Measurements from ENCODE around the gene VSTM2L. TPM values are rescaled to one million over a fixed set of nuclear protein-coding genes. Genes with fewer than 3 reads are reported as not detected.

The VSTM2L gene
- total and polyA plus RNA-seq, 2 of the 13 experiments (the other 11 are each of a cell fraction or from before 2014, with no cell fraction given) = not detected

GRCh38 chr20:37984018-37984785 lies 81.3 kb downstream of the VSTM2L start (continued):
- TF ChIP-seq ZSCAN5A (CRISPR knock-in tag; IDR thresholded peaks at IDR 0.05; ENCODE audit: borderline replicate concordance) (peak; percentile 76; the same call in 1 of the 2 replicates), ZNF572 (CRISPR knock-in tag; IDR thresholded peaks at IDR 0.05) (no peak; the same call in 1 of the 2 replicates), KLF16 (CRISPR knock-in tag; IDR thresholded peaks at IDR 0.05) (0 out of 4 replicates have a peak, but pooled peaks of 1 of the 2 experiments have one; percentile 40), ZFP37 (CRISPR knock-in tag; IDR thresholded peaks at IDR 0.05; ENCODE audit: borderline replicate concordance) (no peak; the same call in 1 of the 2 replicates), ZNF350 (CRISPR knock-in tag; IDR thresholded peaks at IDR 0.05; ENCODE audit: borderline replicate concordance, low read depth) (no peak; the same call in 1 of the 2 replicates), PLRG1 (conservative IDR thresholded peaks at IDR 0.05) (no peak), AKAP8 (CRISPR knock-in tag; IDR thresholded peaks at IDR 0.05) (peak; percentile 83), KDM5A (IDR thresholded peaks at IDR 0.05; ENCODE audit: borderline replicate concordance, low read length) (peak; percentile 36; the same call in 1 of the 2 replicates), HIVEP1 (CRISPR knock-in tag; IDR thresholded peaks at IDR 0.05) (no peak), ZC3H4 (CRISPR knock-in tag; IDR thresholded peaks at IDR 0.05; ENCODE audit: borderline replicate concordance) (no peak), SNAPC5 (CRISPR knock-in tag; IDR thresholded peaks at IDR 0.05; ENCODE audit: borderline replicate concordance) (no peak), ZNF441 (CRISPR knock-in tag; IDR thresholded peaks at IDR 0.05; ENCODE audit: borderline replicate concordance) (0 out of 2 replicates have a peak, but pooled peaks have one; percentile 32), JDP2 (CRISPR knock-in tag; IDR thresholded peaks at IDR 0.05; ENCODE audit: borderline replicate concordance) (no peak), ZNF496 (CRISPR knock-in tag; IDR thresholded peaks at IDR 0.05; ENCODE audit: insufficient replicate concordance) (no peak), ZNF639 (CRISPR knock-in tag; conservative IDR thresholded peaks at IDR 0.05) (no peak; the same call in 1 of the 2 replicates), ZNF670 (CRISPR knock-in tag; IDR thresholded peaks at IDR 0.05; ENCODE audit: borderline replicate concordance) (peak; percentile 55; the same call in 1 of the 2 replicates), ZNF615 (CRISPR knock-in tag; IDR thresholded peaks at IDR 0.05; ENCODE audit: borderline replicate concordance) (0 out of 2 replicates have a peak, but pooled peaks have one; percentile 30), HNRNPLL (IDR thresholded peaks at IDR 0.05; ENCODE audit: low read depth, low read length, poor library complexity, severe bottlenecking) (no peak), PRPF4 (IDR thresholded peaks at IDR 0.05; ENCODE audit: low read depth, low read length, poor library complexity, severe bottlenecking) (no peak), TSC22D2 (CRISPR knock-in tag; IDR thresholded peaks at IDR 0.05; ENCODE audit: borderline replicate concordance) (no peak), CREB1 (IDR thresholded peaks at IDR 0.05) (no peak; the same call in 1 of the 2 replicates), CREB1 (CRISPR knock-in tag; IDR thresholded peaks at IDR 0.05) (peak; percentile 59; the same call in 1 of the 2 replicates), NR2F6 (IDR thresholded peaks at IDR 0.05) (peak; percentile 54; the same call in 1 of the 2 replicates), NR2F6 (CRISPR knock-in tag; IDR thresholded peaks at IDR 0.05) (peak; percentile 55)

Measured in HepG2 (cell line).